ENCODE results near the gene PNPLA7. TPM values are rescaled to one million over a fixed set of nuclear protein-coding genes. Genes with fewer than 3 reads are reported as not detected.
A peak's percentile ranks its signal among the peaks of the same experiment; 100 is the strongest.
"Not testable (repeated sequence)": the region's sequence is repeated elsewhere in the genome, so short reads cannot be mapped to it uniquely, and the experiment has no call there.

The PNPLA7 gene
- total RNA-seq, 1 donor from 2014 or later, result 8.8 TPM

DNA sequence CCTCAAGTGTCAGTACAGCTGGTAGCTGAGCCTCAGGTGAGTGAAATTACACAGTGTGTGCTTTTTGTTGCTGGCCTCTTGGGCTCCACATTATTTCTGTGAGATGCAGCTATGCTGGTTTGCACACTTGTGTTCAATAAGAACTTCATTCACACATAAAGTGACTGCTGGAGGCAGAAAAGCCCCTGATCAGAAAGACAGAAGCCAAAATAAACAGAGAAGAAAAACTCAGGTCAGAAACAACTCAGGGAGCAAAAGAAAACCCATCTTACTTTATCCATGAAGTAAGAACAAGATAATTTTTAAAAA is 15.1 kb downstream of the PNPLA7 start:
- Mint-ChIP-seq H3K4me3 (ENCODE audit: low read depth) (no peak overlapping the region), H3K27ac (peak overlapping the region; percentile 73), H3K9me3 (ENCODE audit: low read depth) (peaks cover 5% of the 10 kb centered on the region), H3K4me1 (ENCODE audit: low read depth) (peaks cover 7% of the 10 kb centered on the region), H3K36me3 (ENCODE audit: insufficient read depth) (no peaks in the 10 kb centered on the region), H3K27me3 (no peaks in the 10 kb centered on the region)
- TF ChIP-seq, protein P1, sequence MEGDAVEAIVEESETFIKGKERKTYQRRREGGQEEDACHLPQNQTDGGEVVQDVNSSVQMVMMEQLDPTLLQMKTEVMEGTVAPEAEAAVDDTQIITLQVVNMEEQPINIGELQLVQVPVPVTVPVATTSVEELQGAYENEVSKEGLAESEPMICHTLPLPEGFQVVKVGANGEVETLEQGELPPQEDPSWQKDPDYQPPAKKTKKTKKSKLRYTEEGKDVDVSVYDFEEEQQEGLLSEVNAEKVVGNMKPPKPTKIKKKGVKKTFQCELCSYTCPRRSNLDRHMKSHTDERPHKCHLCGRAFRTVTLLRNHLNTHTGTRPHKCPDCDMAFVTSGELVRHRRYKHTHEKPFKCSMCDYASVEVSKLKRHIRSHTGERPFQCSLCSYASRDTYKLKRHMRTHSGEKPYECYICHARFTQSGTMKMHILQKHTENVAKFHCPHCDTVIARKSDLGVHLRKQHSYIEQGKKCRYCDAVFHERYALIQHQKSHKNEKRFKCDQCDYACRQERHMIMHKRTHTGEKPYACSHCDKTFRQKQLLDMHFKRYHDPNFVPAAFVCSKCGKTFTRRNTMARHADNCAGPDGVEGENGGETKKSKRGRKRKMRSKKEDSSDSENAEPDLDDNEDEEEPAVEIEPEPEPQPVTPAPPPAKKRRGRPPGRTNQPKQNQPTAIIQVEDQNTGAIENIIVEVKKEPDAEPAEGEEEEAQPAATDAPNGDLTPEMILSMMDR (IDR thresholded peaks at IDR 0.05; ENCODE audit: unreplicated experiment), result no peak
- no peak for DNase-seq (ENCODE audit: low spot score, unreplicated experiment)

DNA sequence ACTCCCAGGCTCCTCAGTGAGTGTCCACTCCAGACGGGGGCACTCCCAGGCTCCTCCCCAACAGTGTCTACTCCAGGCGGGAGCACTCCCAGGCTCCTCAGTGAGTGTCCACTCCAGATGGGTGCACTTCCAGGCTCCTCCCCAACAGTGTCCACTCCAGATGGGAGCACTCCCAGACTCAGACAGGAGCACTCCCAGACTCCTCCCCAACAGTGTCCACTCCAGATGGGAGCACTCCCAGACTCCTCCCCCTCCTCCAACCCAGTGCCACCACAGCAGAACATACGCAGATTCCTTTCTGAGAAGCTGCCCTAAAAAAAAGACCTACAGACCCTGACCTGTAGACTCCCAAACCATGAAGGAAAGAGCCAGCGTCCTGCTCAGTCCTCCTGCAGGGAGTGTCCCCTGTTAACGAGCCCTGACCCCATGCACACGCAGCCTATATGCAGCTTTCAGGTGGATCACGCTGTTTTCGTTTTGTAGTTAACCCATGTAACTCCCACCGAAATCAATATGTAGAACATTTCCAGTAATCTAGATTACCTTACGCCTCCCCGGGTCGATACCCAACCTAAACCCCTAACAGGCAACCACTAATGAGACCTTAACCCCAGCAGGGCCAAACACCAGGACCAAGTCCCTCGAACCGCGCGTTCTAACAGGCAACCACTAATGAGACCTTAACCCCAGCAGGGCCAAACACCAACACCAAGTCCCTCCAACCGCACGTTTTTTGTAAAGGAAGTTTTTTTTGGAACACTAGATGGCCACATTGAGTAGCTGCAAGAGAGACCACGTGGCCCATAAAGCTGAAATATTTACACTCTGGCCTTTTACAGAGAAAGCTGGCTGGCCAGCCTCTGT is 15.7 kb downstream of the PNPLA7 start:
- H3K9me3 Mint-ChIP-seq (ENCODE audit: low read depth), result peaks cover 5% of the 10 kb centered on the region
- no peak overlapping the region for H3K4me3 Mint-ChIP-seq (ENCODE audit: low read depth)
- DNase-seq (ENCODE audit: low spot score, unreplicated experiment), result no peak
- no peaks in the 10 kb centered on the region for H3K36me3 Mint-ChIP-seq (ENCODE audit: insufficient read depth)
- TF ChIP-seq, protein P1 (IDR thresholded peaks at IDR 0.05; ENCODE audit: unreplicated experiment), result peak; percentile 67
- no peaks in the 10 kb centered on the region for H3K27me3 Mint-ChIP-seq
- peaks cover 7% of the 10 kb centered on the region for H3K4me1 Mint-ChIP-seq (ENCODE audit: low read depth)
- H3K27ac Mint-ChIP-seq, result peak overlapping the region; percentile 73

DNA sequence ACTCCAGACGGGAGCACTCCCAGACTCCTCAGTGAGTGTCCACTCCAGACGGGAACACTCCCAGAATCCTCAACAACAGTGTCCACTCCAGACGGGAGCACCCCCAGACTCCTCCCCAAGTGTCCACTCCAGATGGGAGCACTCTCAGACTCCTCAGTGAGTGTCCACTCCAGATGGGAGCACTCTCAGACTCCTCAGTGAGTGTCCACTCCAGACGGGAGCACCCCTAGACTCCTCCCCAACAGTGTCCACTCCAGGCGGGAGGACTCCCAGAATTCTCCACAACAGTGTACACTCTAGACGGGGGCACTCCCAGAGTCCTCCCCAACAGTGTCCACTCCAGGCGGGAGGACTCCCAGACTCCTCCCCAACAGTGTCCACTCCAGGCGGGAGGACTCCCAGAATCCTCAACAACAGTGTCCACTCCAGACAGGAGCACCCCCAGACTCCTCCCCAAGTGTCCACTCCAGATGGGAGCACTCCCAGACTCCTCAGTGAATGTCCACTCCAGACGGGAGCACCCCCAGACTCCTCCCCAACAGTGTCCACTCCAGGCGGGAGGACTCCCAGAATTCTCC is 17.2 kb downstream of the PNPLA7 start:
- peak overlapping the region; percentile 49 for H3K27ac Mint-ChIP-seq
- H3K9me3 Mint-ChIP-seq (ENCODE audit: low read depth); H3K4me1 Mint-ChIP-seq (ENCODE audit: low read depth); H3K4me3 Mint-ChIP-seq (ENCODE audit: low read depth); H3K36me3 Mint-ChIP-seq (ENCODE audit: insufficient read depth); H3K27me3 Mint-ChIP-seq; DNase-seq (ENCODE audit: low spot score, unreplicated experiment): not testable (repeated sequence)

DNA sequence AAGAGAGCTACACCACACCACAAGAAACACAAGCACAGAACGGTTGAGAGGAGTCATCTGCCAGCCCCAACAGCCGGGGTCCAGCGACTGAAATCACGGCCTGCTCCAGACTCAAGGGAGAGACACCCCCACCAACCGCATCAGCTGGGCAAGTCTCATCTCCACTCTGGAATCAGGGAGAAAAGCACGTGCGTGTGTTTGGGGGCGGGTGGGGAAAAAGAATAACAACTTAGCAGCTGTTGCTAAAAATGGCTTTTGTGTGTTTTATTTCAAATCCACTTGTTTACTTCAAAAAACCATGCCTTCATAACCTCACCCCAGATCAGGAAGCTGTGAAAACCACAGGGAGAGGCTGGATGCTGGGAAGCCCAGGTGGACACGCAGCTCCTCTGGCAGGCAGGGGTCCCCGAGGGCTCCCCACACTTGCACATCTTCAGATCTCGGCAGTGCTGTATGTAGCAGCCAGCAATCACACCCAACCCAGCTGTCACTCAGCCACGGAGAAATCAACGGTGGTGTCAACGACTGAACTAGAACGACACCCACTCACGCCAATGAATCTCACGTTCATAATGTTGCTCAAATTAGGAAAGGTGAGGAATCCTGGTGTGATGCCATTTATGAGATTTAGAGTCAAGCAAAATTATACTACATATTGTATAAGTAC is 19.0 kb downstream of the PNPLA7 start:
- H3K9me3 Mint-ChIP-seq (ENCODE audit: low read depth), result peaks cover 5% of the 10 kb centered on the region

DNA sequence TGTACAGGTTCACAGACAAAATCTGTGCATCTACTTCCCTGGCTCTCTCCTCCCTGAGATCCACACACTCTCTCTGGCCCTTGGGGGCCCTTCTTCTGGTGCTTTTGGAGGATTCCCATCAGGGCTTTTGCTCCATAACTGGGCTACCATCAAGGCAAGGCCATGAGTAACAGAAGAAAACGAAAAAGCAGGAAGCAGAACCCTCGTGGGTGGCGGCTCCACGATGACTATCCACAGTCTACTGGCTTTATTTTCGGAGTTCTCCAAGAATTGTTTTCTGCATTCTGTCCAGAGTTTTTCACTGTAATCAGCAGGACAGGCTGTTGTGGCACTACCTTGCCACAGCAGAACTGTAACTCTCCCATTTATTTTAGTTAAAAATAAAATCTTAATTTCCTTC is 19.9 kb downstream of the PNPLA7 start:
- peaks cover 4% of the 10 kb centered on the region for H3K27me3 Mint-ChIP-seq
- TF ChIP-seq, protein P1 (IDR thresholded peaks at IDR 0.05; ENCODE audit: unreplicated experiment), result no peak

More for the DNA sequence above, 19.0 kb downstream of the PNPLA7 start:
- Mint-ChIP-seq H3K27ac (no peak overlapping the region), H3K27me3 (peaks cover 4% of the 10 kb centered on the region), H3K36me3 (ENCODE audit: insufficient read depth) (no peaks in the 10 kb centered on the region), H3K4me1 (ENCODE audit: low read depth) (peaks cover 7% of the 10 kb centered on the region), H3K4me3 (ENCODE audit: low read depth) (no peak overlapping the region)
- no peak for DNase-seq (ENCODE audit: low spot score, unreplicated experiment)
- TF ChIP-seq, protein P1 (IDR thresholded peaks at IDR 0.05; ENCODE audit: unreplicated experiment), result no peak

More for the DNA sequence above, 19.9 kb downstream of the PNPLA7 start:
- H3K4me3 Mint-ChIP-seq (ENCODE audit: low read depth), result no peak overlapping the region
- H3K9me3 Mint-ChIP-seq (ENCODE audit: low read depth), result peaks cover 5% of the 10 kb centered on the region
- peaks cover 7% of the 10 kb centered on the region for H3K4me1 Mint-ChIP-seq (ENCODE audit: low read depth)
- DNase-seq (ENCODE audit: low spot score, unreplicated experiment), result no peak
- no peaks in the 10 kb centered on the region for H3K36me3 Mint-ChIP-seq (ENCODE audit: insufficient read depth)
- no peak overlapping the region for H3K27ac Mint-ChIP-seq

Measured in progenitor cell of endocrine pancreas (in vitro differentiated cells).